PC-3 (cell line): Measurements from ENCODE around the gene RNF138.

ENCODE experiments used
- CTCF ChIP-seq: fragments of 300-600 bp; sonication (generic); conservative IDR thresholded peaks from 2 replicates; pipeline ENCODE4 v1.5.1; 2017; ENCODE audit warnings: antibody characterized with exemption, low read depth, mild to moderate bottlenecking, low read length
- EZH2 ChIP-seq: fragments of 300-600 bp; sonication (generic); IDR thresholded peaks from one replicate; pipeline ENCODE4 v1.6.1; 2017; ENCODE audit warnings: antibody characterized with exemption, mild to moderate bottlenecking, low read length; ENCODE audit not compliant: unreplicated experiment
- EZH2phosphoT487 ChIP-seq: fragments of 300-600 bp; sonication (generic); IDR thresholded peaks from 2 replicates; pipeline ENCODE4 v1.6.1; 2018; ENCODE audit warnings: mild to moderate bottlenecking, antibody characterized with exemption, low read length, borderline replicate concordance

GRCh38 chr18:32174719-32175118 is 83.0 kb downstream of the RNF138 start:
- TF ChIP-seq CTCF (no peak), EZH2 (no peak), EZH2phosphoT487 (no peak)
